OCI-LY7 (cell line): Measurements from ENCODE around the gene MAP7D2. TPM values are rescaled to one million over a fixed set of nuclear protein-coding genes. Genes with fewer than 3 reads are reported as not detected.

Experiments
- BruUV-seq: library from RNA; stranded (reverse); fragments of 400-500 nt; replicated peaks from 2 replicates; lab custom pipeline; 2021; lab: Mats Ljungman, UMichigan
- CTCF ChIA-PET: fragments of 300-600 bp; sonication (Branson Sonifier 250); formaldehyde crosslinking; loops from one replicate; lab custom pipeline; 2022; ENCODE audit warnings: antibody characterized with exemption; ENCODE audit not compliant: unreplicated experiment; lab: Charles Lee
- POLR2A ChIA-PET: fragments of 300-600 bp; sonication (Branson Sonifier 250); formaldehyde crosslinking; loops from one replicate; lab custom pipeline; 2022; ENCODE audit warnings: antibody characterized with exemption; lab: Charles Lee
- DNase-seq: peaks from one replicate; pipeline ENCODE4 v3.0.0-alpha.2; 2015; ENCODE audit warnings: low spot score
- H2AFZ ChIP-seq: fragments of 200-600 bp; sonication (generic), shearing (Covaris generic); 2 replicates; pipeline ENCODE4 v1.6.1; 2014; ENCODE audit warnings: mild to moderate bottlenecking, antibody characterized with exemption, low read length, moderate library complexity
- H3K27ac ChIP-seq: fragments of 200-600 bp; sonication (generic); 2 replicates; pipeline ENCODE4 v1.5.1; 2014; ENCODE audit warnings: mixed run types, low read depth, mild to moderate bottlenecking, moderate library complexity, low read length, inconsistent platforms; ENCODE audit not compliant: poor library complexity, severe bottlenecking
- H3K36me3 ChIP-seq: fragments of 200-600 bp; sonication (generic); 2 replicates; pipeline ENCODE4 v1.6.1; 2014; ENCODE audit warnings: mild to moderate bottlenecking, antibody characterized with exemption, low read length, moderate library complexity, mixed read lengths; ENCODE audit not compliant: insufficient read depth
- H3K4me1 ChIP-seq: fragments of 200-600 bp; sonication (generic); 2 replicates; pipeline ENCODE4 v1.5.1; 2014; ENCODE audit warnings: mild to moderate bottlenecking, low read length; ENCODE audit not compliant: insufficient read depth, poor library complexity, severe bottlenecking
- H3K4me2 ChIP-seq: fragments of 200-600 bp; sonication (generic); 2 replicates; pipeline ENCODE4 v1.6.1; 2014; ENCODE audit warnings: mild to moderate bottlenecking, low read length
- H3K4me3 ChIP-seq: fragments of 200-600 bp; sonication (generic); 2 replicates; pipeline ENCODE4 v1.5.1; 2014; ENCODE audit warnings: mild to moderate bottlenecking, low read depth, low read length; ENCODE audit not compliant: poor library complexity, severe bottlenecking
- H3K79me2 ChIP-seq: fragments of 200-600 bp; sonication (generic); 2 replicates; pipeline ENCODE4 v1.6.1; 2016; ENCODE audit warnings: low read depth, mild to moderate bottlenecking, low read length, moderate library complexity, mixed read lengths; ENCODE audit not compliant: insufficient read depth
- H3K9me2 ChIP-seq: fragments of 200-600 bp; sonication (generic); 2 replicates; pipeline ENCODE4 v1.6.1; 2016; ENCODE audit warnings: mild to moderate bottlenecking, low read length, mixed read lengths; ENCODE audit not compliant: insufficient read depth
- H3K9me3 ChIP-seq: fragments of 200-600 bp; sonication (generic); 2 replicates; pipeline ENCODE4 v1.6.1; 2014; ENCODE audit warnings: mild to moderate bottlenecking, mixed run types, low read length, mixed read lengths
- H4K20me1 ChIP-seq: fragments of 200-600 bp; sonication (generic); 2 replicates; pipeline ENCODE4 v1.6.1; 2014; ENCODE audit warnings: mild to moderate bottlenecking, antibody characterized with exemption, low read length, moderate library complexity, mixed read lengths; ENCODE audit not compliant: insufficient read depth
- CTCF ChIP-seq: fragments of 200-600 bp; sonication (generic); conservative IDR thresholded peaks from 2 replicates; pipeline ENCODE4 v1.5.1; 2014; ENCODE audit warnings: mild to moderate bottlenecking, antibody characterized with exemption, low read length, moderate library complexity, mixed read lengths
- EZH2phosphoT487 ChIP-seq: fragments of 200-600 bp; sonication (generic); IDR thresholded peaks from 2 replicates; pipeline ENCODE4 v1.6.1; 2018; ENCODE audit warnings: low read depth, borderline replicate concordance, mild to moderate bottlenecking, mixed run types, antibody characterized with exemption, low read length, moderate library complexity, mixed read lengths
- intact Hi-C: fragments of 100-400 bp; cut with micrococcal nuclease; formaldehyde crosslinking; loops from one replicate; pipeline ENCODE4 v1.10.0; 2022; ENCODE audit not compliant: unreplicated experiment
- total RNA-seq, 2 experiments: library from RNA; depleted of rRNA in 1 of 2; stranded (reverse); fragments of >200 nt in 1 of 2; shearing (Covaris generic) in 1 of 2; gene quantifications; 2 replicates each; pipeline ENCODE4 v1.2.3, GENCODE V29; 2014 to 2022

Gene MAP7D2
- total RNA-seq, 2 experiments from 2014 or later = 0.13 TPM; not detected in 1

- H3K27ac ChIP-seq = peak overlapping the region; percentile 63
- H3K79me2 ChIP-seq = no peaks in the 10 kb centered on the region
- no peaks in the 10 kb centered on the region for H3K9me3 ChIP-seq
- H2AFZ ChIP-seq = peak overlapping the region; percentile 64; the same call in 1 of the 2 replicates
- H4K20me1 ChIP-seq = no peaks in the 10 kb centered on the region
- H3K4me2 ChIP-seq = peak overlapping the region; percentile 70
- H3K4me1 ChIP-seq = peaks cover 33% of the 10 kb centered on the region
- no peaks in the 10 kb centered on the region for H3K36me3 ChIP-seq
- BruUV-seq = no TSS peak
- intact Hi-C loops = loop anchor here (5.0 to 10.0 kb wide), 2 partner anchors 516 to 689 kb away; no protein-coding TSS in a partner anchor
- POLR2A ChIA-PET = interaction anchor here (0.6 to 1.3 kb wide), 10 partner anchors 9 to 1777 kb away, joined by 3 to 9 read pairs (median 3); no protein-coding TSS in a partner anchor
- H3K9me2 ChIP-seq = no peaks in the 10 kb centered on the region
- peak overlapping the region; percentile 22 for H3K4me3 ChIP-seq
- 0 out of 2 replicates have a peak, but pooled peaks have one; percentile 41 for TF ChIP-seq CTCF
- no peak for TF ChIP-seq EZH2phosphoT487
- DNase-seq = peak; percentile 88
- CTCF ChIA-PET = no interaction called here
Observed at GRCh38 chrX:20060961-20061748, 55.6 kb downstream of the MAP7D2 start.

DNA sequence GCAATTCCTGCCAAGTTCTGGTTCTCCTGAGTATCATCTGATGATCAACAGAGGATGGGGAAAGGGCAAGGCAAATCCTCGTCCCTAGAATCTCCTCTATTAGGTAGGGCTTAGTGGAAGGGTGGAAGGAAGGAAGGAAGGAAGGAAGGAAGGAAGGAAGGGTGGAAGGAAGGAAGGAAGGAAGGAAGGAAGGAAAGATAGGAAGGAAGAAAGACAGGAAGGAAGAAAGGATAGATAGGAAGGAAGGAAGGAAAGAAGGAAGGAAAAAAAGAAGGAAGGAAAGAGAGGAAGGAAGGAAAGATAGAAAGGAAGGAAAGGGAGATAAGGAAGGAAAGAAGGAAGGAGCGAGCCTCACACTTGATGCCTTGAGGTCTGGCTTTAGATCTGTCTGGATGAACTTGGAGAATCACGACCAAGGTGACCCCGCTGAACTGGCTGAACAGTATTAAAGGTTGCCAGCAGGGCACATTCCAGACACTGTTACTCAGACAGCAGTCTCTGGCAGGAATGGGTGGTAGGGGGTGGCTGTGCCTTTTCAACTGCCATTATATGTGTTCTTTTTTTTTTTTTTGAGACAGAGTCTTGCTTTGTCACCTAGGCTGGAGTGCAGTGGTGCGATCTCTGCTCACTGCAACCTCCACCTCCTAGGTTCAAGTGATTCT is 57.1 kb downstream of the MAP7D2 start:
- Histone ChIP-seq H3K4me1 (peaks cover 27% of the 10 kb centered on the region), H3K79me2 (no peaks in the 10 kb centered on the region), H4K20me1 (no peaks in the 10 kb centered on the region), H3K27ac (no peak overlapping the region), H3K36me3 (no peaks in the 10 kb centered on the region), H2AFZ (no peak overlapping the region), H3K9me3 (no peaks in the 10 kb centered on the region), H3K9me2 (no peaks in the 10 kb centered on the region), H3K4me2 (no peak overlapping the region), H3K4me3 (no peak overlapping the region)
- CTCF ChIA-PET = no interaction called here
- POLR2A ChIA-PET = interaction anchor here (0.9 kb wide), 2 partner anchors 38 to 155 kb away, joined by 3 read pairs; no protein-coding TSS in a partner anchor
- no TSS peak for BruUV-seq
- no peak for TF ChIP-seq EZH2phosphoT487
- no peak for TF ChIP-seq CTCF
- no peak for DNase-seq
- intact Hi-C loops = loop anchor here (5.0 to 10.0 kb wide), 2 partner anchors 515 to 687 kb away; no protein-coding TSS in a partner anchor
